Left ventricle myocardium inferior (tissue), 1 donor: ENCODE results near the gene BECN2. TPM values are rescaled to one million over a fixed set of nuclear protein-coding genes. Genes with fewer than 3 reads are reported as not detected.

Source experiments
- DNase-seq: peaks from one replicate; pipeline ENCODE4 v3.0.0-alpha.2; 2020
- H3K27ac ChIP-seq: fragments of 200-600 bp; replicated peaks from 2 replicates; pipeline ENCODE4 v1.8.0; 2021
- H3K27me3 ChIP-seq: fragments of 200-600 bp; 2 replicates; pipeline ENCODE4 v1.8.0; 2021; ENCODE audit warnings: low read depth
- H3K36me3 ChIP-seq: fragments of 200-600 bp; 2 replicates; pipeline ENCODE4 v1.8.0; 2021
- H3K4me1 ChIP-seq: fragments of 200-600 bp; 2 replicates; pipeline ENCODE4 v1.8.0; 2021
- H3K4me3 ChIP-seq: fragments of 200-600 bp; 2 replicates; pipeline ENCODE4 v1.8.0; 2021; ENCODE audit warnings: mild to moderate bottlenecking, moderate library complexity
- H3K9me3 ChIP-seq: fragments of 200-600 bp; replicated peaks from 2 replicates; pipeline ENCODE4 v1.8.0; 2021
- CTCF ChIP-seq: fragments of 200-600 bp; IDR thresholded peaks from 2 replicates; pipeline ENCODE4 v1.8.0; 2021; ENCODE audit warnings: antibody characterized with exemption, mild to moderate bottlenecking, borderline replicate concordance
- intact Hi-C: fragments of 100-400 bp; cut with micrococcal nuclease; formaldehyde crosslinking; loops from one replicate; pipeline ENCODE4 v1.11.0; 2022
- long read RNA-seq: library from polyadenylated mRNA; unstranded; transcript quantifications from one replicate; pipeline ENCODE4 v2.0.0, GENCODE V29; 2021
- total RNA-seq: library from RNA; stranded (reverse); fragmentation: NEBNext Ultra II Directional; extraction: Animal tissue kit (Norgen Biotek cat#: 25700); gene quantifications from one replicate; pipeline ENCODE4 v1.2.1, GENCODE V29; 2021
- donor health status: DM: no; HTN: yes; CAD: no; lungs with severe emphysema.

BECN2 gene
- not detected for total RNA-seq
- long read RNA-seq, result 0 reads

- intact Hi-C loops, result no loop called here
- H3K36me3 ChIP-seq, result no peaks in the 10 kb centered on the region
- no peak for TF ChIP-seq CTCF
Observed at GRCh38 chr1:241957692-241958494, at the start of gene BECN2. BECN2 (plus strand) TSS chr1:241957767; CDS start chr1:241957767, 0 bp downstream.

GRCh38 chr1:241916196-241916595 is 41.4 kb upstream of the BECN2 start:
- Histone ChIP-seq H3K36me3 (no peaks in the 10 kb centered on the region), H3K9me3 (peaks cover 6% of the 10 kb centered on the region), H3K4me1 (no peaks in the 10 kb centered on the region), H3K27me3 (no peaks in the 10 kb centered on the region), H3K4me3 (no peak overlapping the region), H3K27ac (no peak overlapping the region)
- no peak for TF ChIP-seq CTCF
- no peak for DNase-seq
- intact Hi-C loops, result no loop called here

More at GRCh38 chr1:241957692-241958494, at the start of gene BECN2:
- no peaks in the 10 kb centered on the region for H3K9me3 ChIP-seq
- no peak within 1 kb of the TSS for H3K27ac ChIP-seq
- DNase-seq, result no peak
- H3K4me3 ChIP-seq, result no peak within 1 kb of the TSS
- H3K27me3 ChIP-seq, result no peaks in the 10 kb centered on the region
- H3K4me1 ChIP-seq, result no peaks in the 10 kb centered on the region

GRCh38 chr1:241917487-241917886 is 40.1 kb upstream of the BECN2 start:
- TF ChIP-seq CTCF, result no peak
- Histone ChIP-seq H3K9me3 (peaks cover 6% of the 10 kb centered on the region), H3K27ac (no peak overlapping the region), H3K36me3 (no peaks in the 10 kb centered on the region), H3K27me3 (no peaks in the 10 kb centered on the region), H3K4me3 (no peak overlapping the region), H3K4me1 (no peaks in the 10 kb centered on the region)
- intact Hi-C loops, result no loop called here
- no peak for DNase-seq

- no peak overlapping the region for H3K27ac ChIP-seq
- DNase-seq, result no peak
- no peak overlapping the region for H3K4me3 ChIP-seq
- no peak for TF ChIP-seq CTCF
- H3K27me3 ChIP-seq, result no peaks in the 10 kb centered on the region
- intact Hi-C loops, result no loop called here
- H3K4me1 ChIP-seq, result no peaks in the 10 kb centered on the region
- peaks cover 6% of the 10 kb centered on the region for H3K9me3 ChIP-seq
- H3K36me3 ChIP-seq, result no peaks in the 10 kb centered on the region
Observed at GRCh38 chr1:241918879-241919278, 38.7 kb upstream of the BECN2 start.

- DNase-seq, result no peak
- Histone ChIP-seq H3K9me3 (no peaks in the 10 kb centered on the region), H3K36me3 (no peaks in the 10 kb centered on the region), H3K27ac (no peak overlapping the region), H3K27me3 (no peaks in the 10 kb centered on the region), H3K4me3 (no peak overlapping the region), H3K4me1 (no peaks in the 10 kb centered on the region)
- TF ChIP-seq CTCF, result no peak
- intact Hi-C loops, result no loop called here
Observed at GRCh38 chr1:241924080-241924808, 33.3 kb upstream of the BECN2 start.
